Omental fat pad (tissue), 4 donors: ENCODE results near the gene PLD1. TPM values are rescaled to one million over a fixed set of nuclear protein-coding genes. Genes with fewer than 3 reads are reported as not detected.

Experiments used
- ATAC-seq: fragments of 150-250 bp; one replicate; pipeline ENCODE4 v1.9.1; 2016; ENCODE audit warnings: mild to moderate bottlenecking, moderate library complexity; ENCODE audit not compliant: low FRiP score
- DNase-seq: peaks from one replicate; pipeline ENCODE4 v3.0.0-alpha.2; 2019; ENCODE audit warnings: low spot score
- total RNA-seq, 4 donors: library from RNA; depleted of rRNA; stranded (reverse); fragments of >200 nt; gene quantifications; one replicate each; pipeline ENCODE4 v1.1.0, GENCODE V29; 2016
- TF ChIP-seq, protein P1 (sequence below), 3 donors: fragments of 450-650 bp; IDR thresholded peaks; one replicate each; pipeline ENCODE4 v1.5.1; 2016 to 2017; ENCODE audit warnings: antibody characterized with exemption in 3 of 3, mild to moderate bottlenecking in 3 of 3, moderate library complexity in 2 of 3

PLD1 gene
- total RNA-seq, 4 donors from 2014 or later: 9.7 to 73.3 (median 33.2) TPM

DNA sequence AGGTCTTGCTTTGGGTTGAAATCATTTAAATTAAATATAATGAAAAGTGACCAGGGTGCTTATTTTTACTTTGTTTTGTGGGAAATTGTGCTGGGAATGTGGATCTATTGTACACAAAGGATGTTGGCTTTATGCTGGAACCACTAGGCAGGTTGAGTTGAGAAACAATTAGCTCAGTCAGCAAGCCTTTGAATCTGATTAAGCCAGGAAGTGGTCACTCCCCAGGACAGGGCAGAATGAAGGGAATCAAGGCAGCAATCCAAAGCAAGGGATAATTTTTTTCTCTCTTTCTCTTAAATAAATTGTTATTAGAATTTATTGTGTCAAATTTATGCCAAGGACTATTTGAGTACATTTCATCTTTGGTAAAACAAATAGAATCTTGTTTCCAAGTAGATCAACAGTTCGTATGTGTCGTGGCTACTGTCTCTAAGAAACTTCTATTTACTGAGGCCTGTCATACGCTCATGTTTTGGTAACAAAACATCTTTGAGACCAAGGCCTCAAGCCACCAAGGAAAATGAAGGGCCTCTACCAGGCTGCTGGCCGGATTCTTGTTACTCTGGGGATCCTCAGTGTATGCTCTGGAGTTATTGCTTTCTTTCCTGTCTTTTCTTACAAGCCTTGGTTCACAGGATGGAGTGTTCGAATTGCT lies 32.7 kb upstream of the PLD1 start, which contains the start of gene TMEM212:
TMEM212 (plus strand) TSS at position 486 of the 655 bp plus-strand sequence; CDS start at position 521, 35 bp downstream.
- TF ChIP-seq, protein P1, sequence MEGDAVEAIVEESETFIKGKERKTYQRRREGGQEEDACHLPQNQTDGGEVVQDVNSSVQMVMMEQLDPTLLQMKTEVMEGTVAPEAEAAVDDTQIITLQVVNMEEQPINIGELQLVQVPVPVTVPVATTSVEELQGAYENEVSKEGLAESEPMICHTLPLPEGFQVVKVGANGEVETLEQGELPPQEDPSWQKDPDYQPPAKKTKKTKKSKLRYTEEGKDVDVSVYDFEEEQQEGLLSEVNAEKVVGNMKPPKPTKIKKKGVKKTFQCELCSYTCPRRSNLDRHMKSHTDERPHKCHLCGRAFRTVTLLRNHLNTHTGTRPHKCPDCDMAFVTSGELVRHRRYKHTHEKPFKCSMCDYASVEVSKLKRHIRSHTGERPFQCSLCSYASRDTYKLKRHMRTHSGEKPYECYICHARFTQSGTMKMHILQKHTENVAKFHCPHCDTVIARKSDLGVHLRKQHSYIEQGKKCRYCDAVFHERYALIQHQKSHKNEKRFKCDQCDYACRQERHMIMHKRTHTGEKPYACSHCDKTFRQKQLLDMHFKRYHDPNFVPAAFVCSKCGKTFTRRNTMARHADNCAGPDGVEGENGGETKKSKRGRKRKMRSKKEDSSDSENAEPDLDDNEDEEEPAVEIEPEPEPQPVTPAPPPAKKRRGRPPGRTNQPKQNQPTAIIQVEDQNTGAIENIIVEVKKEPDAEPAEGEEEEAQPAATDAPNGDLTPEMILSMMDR (IDR thresholded peaks at IDR 0.05): no peak
- ATAC-seq: peak; percentile 49
- DNase-seq: no peak

DNA sequence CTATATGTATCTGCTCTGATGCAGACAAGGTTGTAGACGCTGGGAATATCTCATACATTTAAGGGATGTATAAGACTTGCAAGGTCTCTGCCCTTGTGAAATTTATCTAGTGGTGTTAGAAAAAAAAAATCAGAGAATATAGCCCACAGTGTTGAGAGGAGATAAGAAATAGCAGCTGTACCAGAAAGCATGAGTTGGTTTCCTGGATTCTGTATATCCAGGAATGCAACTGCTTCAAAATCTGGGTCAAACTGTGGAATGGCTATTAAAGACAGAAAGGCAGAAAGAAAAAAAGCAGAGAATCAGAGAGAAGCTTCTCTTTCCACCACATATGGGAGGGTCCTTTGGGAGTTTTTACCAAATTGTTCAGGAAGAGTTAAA lies 31.3 kb upstream of the PLD1 start:
- TF ChIP-seq, protein P1 (IDR thresholded peaks at IDR 0.05): no peak
- ATAC-seq (no peak), DNase-seq (no peak)

DNA sequence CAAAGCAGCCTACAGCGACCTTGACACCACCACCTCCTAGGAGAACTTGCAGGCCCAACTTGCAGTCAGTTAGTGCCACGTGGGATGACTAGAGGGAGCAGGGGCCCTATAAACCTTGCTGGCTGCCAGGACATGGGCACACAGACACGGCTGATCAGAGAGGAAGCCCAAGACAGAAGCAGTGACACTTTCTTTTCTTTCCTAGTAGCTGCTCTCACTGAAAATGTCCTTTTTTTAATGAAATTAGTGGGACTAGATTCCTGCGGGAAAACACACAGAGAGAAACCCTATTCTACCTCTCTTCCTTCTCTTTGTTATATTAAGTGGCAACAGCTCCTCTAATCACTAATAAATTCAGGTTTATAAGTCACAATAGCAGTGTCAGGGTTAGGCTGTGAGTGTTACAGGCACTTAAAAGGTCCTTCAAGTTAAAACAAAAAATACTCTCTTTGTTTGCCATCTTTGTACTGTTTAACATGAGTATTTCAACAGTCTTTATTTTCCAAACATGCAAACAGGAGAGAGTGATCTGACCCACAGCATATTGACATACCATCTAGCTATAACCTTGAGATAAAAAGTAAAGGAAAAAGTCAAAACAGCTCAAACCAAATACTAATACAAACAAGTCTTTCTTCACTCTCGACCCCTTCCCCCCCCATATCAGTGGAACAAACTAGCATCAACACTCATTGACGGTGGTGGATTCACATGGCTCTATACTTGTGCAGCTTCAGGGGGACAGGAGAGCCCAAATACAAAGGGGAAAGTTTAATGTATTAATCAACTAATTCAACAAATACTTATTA lies 30.7 kb upstream of the PLD1 start:
- DNase-seq (no peak), ATAC-seq (no peak)
- TF ChIP-seq, protein P1 (IDR thresholded peaks at IDR 0.05): no peak

DNA sequence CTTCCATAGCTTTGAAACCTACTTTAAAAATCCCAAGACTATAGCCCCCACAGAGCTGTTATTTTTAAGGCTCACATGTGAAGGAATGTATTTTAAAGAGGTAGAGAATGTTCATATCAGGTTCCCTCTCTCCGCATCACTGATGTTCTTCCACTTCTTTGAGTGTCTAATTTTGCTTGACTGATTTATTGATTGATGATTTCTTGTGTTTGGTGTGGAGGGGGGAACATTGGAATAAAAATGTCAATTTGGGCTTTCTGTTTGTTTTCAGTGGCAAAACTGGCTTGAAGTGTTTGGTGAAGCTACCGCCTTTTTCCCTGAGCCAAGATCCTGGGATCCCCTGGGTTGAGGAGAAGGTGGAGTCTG lies 30.1 kb upstream of the PLD1 start:
- DNase-seq (no peak), ATAC-seq (no peak)
- TF ChIP-seq, protein P1 (IDR thresholded peaks at IDR 0.05): no peak

DNA sequence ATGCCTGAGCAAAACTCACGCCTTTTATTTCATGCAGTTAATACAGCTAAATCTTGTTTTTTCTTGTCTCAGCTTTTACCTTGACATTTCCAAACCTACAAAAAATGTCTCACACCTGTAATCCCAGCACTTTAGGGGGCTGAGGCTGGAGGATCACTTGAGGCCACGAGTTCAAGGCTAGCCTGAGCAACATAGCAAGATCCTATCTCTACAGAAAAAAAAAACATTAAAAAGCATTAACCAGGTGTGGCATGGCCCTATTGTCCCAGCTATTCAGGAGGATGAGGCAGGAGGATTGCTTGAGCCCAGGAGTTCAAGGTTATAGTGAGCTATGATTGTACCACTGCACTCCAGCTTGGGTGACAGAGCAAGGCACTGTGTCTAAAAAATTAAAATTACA lies 29.0 kb upstream of the PLD1 start:
- TF ChIP-seq, protein P1 (IDR thresholded peaks at IDR 0.05): no peak
- DNase-seq (no peak), ATAC-seq (no peak)

DNA sequence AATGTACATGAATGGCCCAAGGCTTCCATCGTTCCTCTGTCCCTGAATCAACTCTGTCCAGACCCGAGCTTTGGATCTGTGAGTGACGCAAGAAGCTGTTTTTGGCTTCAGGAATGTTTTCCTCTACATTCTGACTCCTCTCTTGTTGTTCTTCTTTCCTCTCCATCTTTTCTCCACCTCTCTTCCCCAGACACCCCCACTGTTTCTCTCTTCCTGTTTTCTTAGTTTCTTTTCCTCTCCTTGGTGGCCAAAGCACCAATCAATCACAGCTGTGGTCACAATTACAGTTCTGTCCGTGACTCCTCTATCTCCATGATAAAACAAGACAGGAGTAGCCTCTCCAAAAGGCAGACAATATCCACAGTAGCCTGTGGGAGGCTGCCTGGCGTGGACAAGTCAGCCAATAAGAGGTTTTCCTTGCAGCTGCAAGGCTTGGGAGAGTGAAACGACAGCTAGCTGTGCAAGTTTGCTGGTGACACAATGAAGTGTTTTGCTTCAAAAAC lies 28.0 kb upstream of the PLD1 start:
- TF ChIP-seq, protein P1 (IDR thresholded peaks at IDR 0.05): no peak
- ATAC-seq (peak; percentile 53), DNase-seq (no peak)
